Measurements from ENCODE around the gene KCND2.

The KCND2 gene

GRCh38 chr7:120311028-120311788 is 38.2 kb downstream of the KCND2 start:
- DNase-seq (ENCODE audit: low read depth in 2 of 2): no peak

- DNase-seq (ENCODE audit: low read depth in 2 of 2): no peak
These were observed 47.4 kb downstream of the KCND2 start for GRCh38 chr7:120320218-120320961.

GRCh38 chr7:120327054-120327453 is 54.1 kb downstream of the KCND2 start:
- no peak for DNase-seq (ENCODE audit: low read depth in 2 of 2)

GRCh38 chr7:120332433-120332832 is 59.5 kb downstream of the KCND2 start:
- no peak for DNase-seq (ENCODE audit: low read depth in 2 of 2)

GRCh38 chr7:120334475-120334874 is 61.5 kb downstream of the KCND2 start:
- DNase-seq (ENCODE audit: low read depth in 2 of 2): no peak

GRCh38 chr7:120337308-120337907 is 64.4 kb downstream of the KCND2 start:
- DNase-seq (ENCODE audit: low read depth in 2 of 2): no peak

GRCh38 chr7:120344276-120344675 is 71.3 kb downstream of the KCND2 start:
- DNase-seq (ENCODE audit: low read depth in 2 of 2): no peak

GRCh38 chr7:120353171-120353570 is 80.2 kb downstream of the KCND2 start:
- no peak for DNase-seq (ENCODE audit: low read depth in 2 of 2)

GRCh38 chr7:120360918-120361317 is 87.9 kb downstream of the KCND2 start:
- DNase-seq (ENCODE audit: low read depth in 2 of 2): no peak

GRCh38 chr7:120363414-120363813 is 90.4 kb downstream of the KCND2 start:
- no peak for DNase-seq (ENCODE audit: low read depth in 2 of 2)

GRCh38 chr7:120370954-120371353 is 98.0 kb downstream of the KCND2 start:
- no peak for DNase-seq (ENCODE audit: low read depth in 2 of 2)

- DNase-seq (ENCODE audit: low read depth in 2 of 2): no peak
These were observed 100.2 kb downstream of the KCND2 start for GRCh38 chr7:120373174-120373573.

GRCh38 chr7:120394595-120394994 is 121.6 kb downstream of the KCND2 start:
- no peak for DNase-seq (ENCODE audit: low read depth in 2 of 2)

- DNase-seq (ENCODE audit: low read depth in 2 of 2): no peak
These were observed 122.6 kb downstream of the KCND2 start for GRCh38 chr7:120395526-120396019.

- DNase-seq (ENCODE audit: low read depth in 2 of 2): no peak
These were observed 125.5 kb downstream of the KCND2 start for GRCh38 chr7:120398284-120399000.

GRCh38 chr7:120400806-120401455 is 128.0 kb downstream of the KCND2 start:
- no peak for DNase-seq (ENCODE audit: low read depth in 2 of 2)

GRCh38 chr7:120402079-120402767 is 129.2 kb downstream of the KCND2 start:
- no peak for DNase-seq (ENCODE audit: low read depth in 2 of 2)

- no peak for DNase-seq (ENCODE audit: low read depth in 2 of 2)
These were observed 129.8 kb downstream of the KCND2 start for GRCh38 chr7:120402801-120403200.

GRCh38 chr7:120404042-120404441 is 131.1 kb downstream of the KCND2 start:
- DNase-seq (ENCODE audit: low read depth in 2 of 2): no peak

- DNase-seq (ENCODE audit: low read depth in 2 of 2): no peak
These were observed 132.7 kb downstream of the KCND2 start for GRCh38 chr7:120405652-120406051.

- no peak for DNase-seq (ENCODE audit: low read depth in 2 of 2)
These were observed 134.0 kb downstream of the KCND2 start for GRCh38 chr7:120407010-120407409.

All from stimulated activated CD8-positive, alpha-beta memory T cell treated with anti-CD3 and anti-CD28 coated beads, Interleukin-2, amount 100 ng/mL, for 1 hour (primary cell).